GM12873 (cell line): ENCODE results near the gene ATR.

Experiments used
- TF ChIP-seq, protein P1 (sequence below): IDR thresholded peaks from 2 replicates; pipeline ENCODE4 v1.5.1; 2012; ENCODE audit warnings: low read depth, mild to moderate bottlenecking, moderate library complexity, low read length, control low read depth; ENCODE audit not compliant: insufficient read depth; ENCODE audit errors: missing control alignments

Gene ATR

DNA sequence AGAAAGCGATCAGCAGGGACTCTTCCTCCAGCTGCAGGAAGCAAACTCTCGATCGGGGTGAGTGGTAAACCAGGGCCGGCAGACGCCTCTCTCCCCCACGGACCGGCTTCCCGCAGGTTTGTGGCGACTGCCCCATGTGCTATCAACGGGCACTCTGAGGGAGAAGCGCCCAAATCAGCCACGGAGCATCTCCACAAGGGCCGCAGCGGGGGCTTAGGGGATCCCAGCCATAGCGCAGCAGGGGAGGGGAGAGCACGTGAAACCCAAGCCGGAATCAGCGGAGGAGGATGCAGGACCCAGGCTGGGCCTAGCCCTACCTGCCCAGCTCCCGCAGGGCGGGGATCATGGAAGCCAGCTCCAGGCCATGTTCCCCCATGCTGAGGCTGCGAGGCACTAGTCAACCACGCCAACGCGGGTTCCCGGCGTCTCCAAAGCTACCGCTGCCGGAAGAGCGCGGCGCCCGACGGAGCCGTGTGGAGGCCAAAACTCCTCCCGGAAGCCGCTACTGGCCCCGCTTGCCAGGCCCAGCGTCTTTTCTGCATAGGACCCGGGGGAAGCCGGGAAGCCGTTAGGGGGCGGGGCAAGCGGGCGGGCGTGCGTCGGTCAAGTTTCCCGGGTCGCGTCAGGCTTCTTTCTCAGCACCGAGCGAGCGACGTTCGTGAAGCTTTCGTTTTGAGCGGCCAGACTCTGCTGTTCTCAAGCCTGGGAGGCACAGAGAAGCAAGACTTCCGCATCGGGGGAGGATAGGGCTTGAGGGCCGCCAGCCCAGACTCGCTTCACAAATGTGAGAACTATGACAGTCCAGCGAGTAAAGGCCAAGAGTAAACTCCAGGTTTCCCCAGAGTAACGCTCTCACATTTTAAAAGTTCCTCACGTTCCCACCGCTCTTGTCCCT, at the start of gene ATR:
ATR (minus strand) TSS at position 405 of the 895 bp plus-strand sequence; CDS start at position 376, 29 bp downstream.
- TF ChIP-seq, protein P1, sequence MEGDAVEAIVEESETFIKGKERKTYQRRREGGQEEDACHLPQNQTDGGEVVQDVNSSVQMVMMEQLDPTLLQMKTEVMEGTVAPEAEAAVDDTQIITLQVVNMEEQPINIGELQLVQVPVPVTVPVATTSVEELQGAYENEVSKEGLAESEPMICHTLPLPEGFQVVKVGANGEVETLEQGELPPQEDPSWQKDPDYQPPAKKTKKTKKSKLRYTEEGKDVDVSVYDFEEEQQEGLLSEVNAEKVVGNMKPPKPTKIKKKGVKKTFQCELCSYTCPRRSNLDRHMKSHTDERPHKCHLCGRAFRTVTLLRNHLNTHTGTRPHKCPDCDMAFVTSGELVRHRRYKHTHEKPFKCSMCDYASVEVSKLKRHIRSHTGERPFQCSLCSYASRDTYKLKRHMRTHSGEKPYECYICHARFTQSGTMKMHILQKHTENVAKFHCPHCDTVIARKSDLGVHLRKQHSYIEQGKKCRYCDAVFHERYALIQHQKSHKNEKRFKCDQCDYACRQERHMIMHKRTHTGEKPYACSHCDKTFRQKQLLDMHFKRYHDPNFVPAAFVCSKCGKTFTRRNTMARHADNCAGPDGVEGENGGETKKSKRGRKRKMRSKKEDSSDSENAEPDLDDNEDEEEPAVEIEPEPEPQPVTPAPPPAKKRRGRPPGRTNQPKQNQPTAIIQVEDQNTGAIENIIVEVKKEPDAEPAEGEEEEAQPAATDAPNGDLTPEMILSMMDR = no peak

DNA sequence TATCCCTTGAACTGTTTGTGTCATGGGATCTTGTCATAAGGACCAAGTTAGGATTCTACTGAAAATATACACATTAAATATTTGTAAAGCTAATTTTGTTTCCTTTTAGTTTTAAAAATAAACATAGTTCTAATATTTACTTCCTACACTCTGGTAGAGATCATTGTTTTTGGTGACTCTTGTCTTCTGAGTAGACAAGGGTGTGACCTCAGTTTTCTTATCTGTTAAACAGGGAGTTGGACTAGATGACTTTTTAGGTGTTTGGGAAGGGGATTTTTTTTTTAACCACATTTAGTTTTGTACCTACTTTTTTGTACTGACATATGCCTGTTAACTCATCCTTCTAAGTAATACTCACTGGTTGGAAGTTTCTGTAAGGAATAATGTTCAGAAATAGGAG, 48.4 kb upstream of the ATR start:
- TF ChIP-seq, protein P1 = no peak

DNA sequence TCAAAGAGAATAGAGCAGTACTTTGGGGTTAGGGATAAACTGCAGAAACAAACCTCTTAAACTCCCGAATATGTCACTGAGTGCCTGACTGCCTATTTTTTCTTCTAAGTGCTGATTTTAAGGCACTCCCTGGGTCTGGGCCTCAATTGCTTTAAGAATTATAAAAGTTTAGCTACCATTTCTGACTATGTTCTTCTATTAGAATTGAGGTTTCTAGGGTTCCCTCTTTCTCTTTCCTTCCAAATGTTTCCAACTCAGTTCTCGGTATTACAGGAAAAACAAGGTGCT, 46.6 kb upstream of the ATR start:
- TF ChIP-seq, protein P1 = no peak

DNA sequence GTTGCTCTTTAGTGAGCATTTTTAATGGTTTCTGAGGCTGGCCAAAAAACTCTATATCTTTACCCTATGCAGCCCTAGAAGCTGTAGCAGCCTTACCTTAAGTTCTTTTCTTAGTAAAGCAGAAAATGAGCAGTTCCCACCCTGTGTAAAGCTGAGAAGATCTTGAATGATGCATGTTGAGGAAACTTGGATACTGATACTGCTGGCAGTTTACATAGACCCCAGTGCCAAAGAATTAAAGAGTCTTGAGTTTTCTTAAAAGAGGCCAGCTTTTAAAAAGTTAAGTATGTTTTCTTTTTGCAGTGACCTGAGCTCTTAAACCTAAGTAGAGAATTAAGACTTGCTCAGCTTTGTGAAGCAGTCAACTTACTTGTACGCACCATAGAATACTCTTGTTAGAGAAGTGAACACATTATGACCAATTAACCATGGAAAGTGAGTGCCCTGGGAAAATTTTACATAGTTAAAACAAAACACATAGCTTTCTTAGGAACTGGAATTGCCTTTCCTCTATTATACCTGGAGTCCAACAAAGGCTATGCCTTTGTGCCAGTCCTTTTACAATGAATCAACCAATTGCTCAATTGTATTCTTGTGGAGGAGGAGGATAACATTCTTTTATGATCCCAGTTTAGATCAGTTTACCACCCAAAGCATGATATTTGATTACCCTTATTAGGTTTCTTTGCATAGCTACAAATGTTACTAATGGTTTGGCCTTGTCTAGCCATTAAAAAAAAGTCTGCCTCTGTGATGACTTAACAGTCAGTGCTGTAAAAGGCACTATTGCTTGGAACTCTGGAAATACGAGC, 46.0 kb upstream of the ATR start:
- TF ChIP-seq, protein P1 = no peak

DNA sequence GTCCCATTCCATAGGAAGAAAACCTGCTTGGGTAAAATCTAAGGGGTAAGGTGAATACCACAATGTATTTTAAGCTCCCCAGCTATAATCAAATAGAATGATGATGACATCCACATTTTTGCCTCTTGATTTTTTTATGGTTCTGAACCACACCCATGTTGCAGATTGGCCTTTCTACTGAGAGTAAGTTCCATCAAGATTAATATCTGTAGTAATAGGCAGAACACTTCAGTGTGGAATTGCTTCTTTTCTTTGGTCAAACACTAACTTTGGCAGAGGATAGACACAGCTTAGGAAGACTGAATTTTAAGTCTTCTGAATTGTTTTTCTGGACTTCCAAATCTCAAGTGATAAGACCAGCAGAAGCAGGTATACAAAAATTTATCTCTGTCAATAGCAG, 44.7 kb upstream of the ATR start:
- TF ChIP-seq, protein P1 = no peak

DNA sequence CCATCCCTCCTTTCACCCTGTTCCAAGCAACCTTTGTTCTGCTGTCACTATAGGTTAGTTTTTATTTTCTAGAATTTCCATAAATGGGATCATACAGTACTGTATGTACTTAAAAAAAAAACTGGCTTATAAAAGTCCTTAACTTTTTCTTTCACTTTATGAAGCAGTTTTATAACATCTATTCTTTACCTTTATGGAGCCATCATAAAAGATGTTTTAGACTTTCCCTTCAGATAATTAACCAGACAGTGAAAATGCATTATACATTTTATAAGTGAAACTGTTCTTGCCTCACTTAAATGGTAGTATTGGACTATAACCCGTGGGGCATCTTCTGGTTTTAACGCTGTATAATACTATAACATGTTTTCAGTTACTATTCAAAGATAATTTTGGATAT, 43.9 kb upstream of the ATR start:
- TF ChIP-seq, protein P1 = no peak

DNA sequence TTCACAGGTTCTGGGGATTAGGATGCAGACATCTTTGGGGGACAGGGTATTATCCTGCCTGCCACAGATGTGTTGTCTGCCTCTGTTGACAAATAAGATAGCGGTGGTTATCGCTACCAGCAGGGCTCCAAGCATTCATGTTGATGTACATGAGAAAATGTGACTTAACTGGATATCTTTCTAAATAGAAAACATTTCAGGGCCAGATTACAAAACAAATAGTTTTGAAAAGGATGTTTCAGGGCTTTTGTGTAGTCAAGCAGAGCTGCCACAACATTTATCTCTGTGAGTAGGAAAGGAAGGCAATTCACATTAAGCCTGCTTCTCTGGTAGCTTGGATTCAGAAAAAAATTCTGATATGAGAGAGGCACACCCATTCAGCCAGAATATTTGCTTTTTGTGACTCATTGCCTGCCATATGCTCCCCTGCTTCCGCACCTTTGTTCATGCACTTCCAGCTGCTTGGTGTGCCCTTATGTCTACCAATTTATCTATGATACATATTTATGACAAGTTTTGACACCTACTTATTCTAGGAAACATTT, 40.5 kb upstream of the ATR start:
- TF ChIP-seq, protein P1 = no peak
